CD4-positive, alpha-beta T cell (primary cell): ENCODE measurements around the gene TMEM269. TPM values are rescaled to one million over a fixed set of nuclear protein-coding genes. Genes with fewer than 3 reads are reported as not detected.

Experiments used
- ATAC-seq: fragments of 200-7000 bp; cut with Tn5 transposase; one replicate; pipeline ENCODE4 v1.10.0; 2022; ENCODE audit warnings: mild to moderate bottlenecking; ENCODE audit not compliant: poor library complexity
- CTCF ChIA-PET: fragments of 350-600 bp; sonication (Branson Sonifier 250); formaldehyde crosslinking; loops from one replicate; lab custom pipeline; 2021; ENCODE audit warnings: antibody characterized with exemption, inconsistent platforms; lab: Charles Lee
- POLR2A ChIA-PET: fragments of 350-600 bp; sonication (Branson Sonifier 250); formaldehyde crosslinking; loops from one replicate; lab custom pipeline; 2021; ENCODE audit warnings: antibody characterized with exemption, inconsistent platforms; lab: Charles Lee
- DNase-seq, 14 experiments: peaks; one replicate each; pipeline ENCODE4 v3.0.0-alpha.2; 2013 to 2020; ENCODE audit warnings: mixed read lengths in 2 of 14
- H3K27ac ChIP-seq, 2 donors: one replicate each; pipeline versions ENCODE4 v1.5.1 to v1.7.0; 2013; ENCODE audit warnings: low read length in 2 of 2, low read depth in 1 of 2, mild to moderate bottlenecking in 1 of 2
- H3K27me3 ChIP-seq, 2 experiments: 1 replicate in 1 of 2; 2 replicates in 1 of 2; pipeline versions ENCODE4 v1.6.1 to v1.7.0; 2013; ENCODE audit warnings: low read length in 2 of 2, control low read depth in 1 of 2, mild to moderate bottlenecking in 1 of 2, moderate library complexity in 1 of 2; ENCODE audit not compliant: insufficient read depth in 2 of 2, control insufficient read depth in 1 of 2
- H3K36me3 ChIP-seq: one replicate; pipeline ENCODE4 v1.6.1; 2013; ENCODE audit warnings: low read length, control low read depth; ENCODE audit not compliant: insufficient read depth
- H3K4me1 ChIP-seq: one replicate; pipeline ENCODE4 v1.6.1; 2013; ENCODE audit warnings: low read length, control low read depth; ENCODE audit not compliant: insufficient read depth
- H3K4me3 ChIP-seq: one replicate; pipeline ENCODE4 v1.5.1; 2013; ENCODE audit warnings: mild to moderate bottlenecking, low read length, moderate library complexity
- H3K9me3 ChIP-seq, 2 experiments: 1 replicate in 1 of 2; 2 replicates in 1 of 2; pipeline versions ENCODE4 v1.6.1 to v1.7.0; 2013; ENCODE audit warnings: low read length in 2 of 2, mild to moderate bottlenecking in 2 of 2, control low read depth in 1 of 2, moderate library complexity in 1 of 2; ENCODE audit not compliant: control insufficient read depth in 1 of 2, insufficient read depth in 1 of 2
- H3K27ac Mint-ChIP-seq: one replicate; pipeline ENCODE4 v1.8.0; 2020; ENCODE audit warnings: mixed read lengths
- H3K27me3 Mint-ChIP-seq: one replicate; pipeline ENCODE4 v1.8.0; 2021; ENCODE audit warnings: mixed read lengths
- H3K36me3 Mint-ChIP-seq: one replicate; pipeline ENCODE4 v1.8.0; 2021; ENCODE audit warnings: low read depth, mixed read lengths
- H3K4me1 Mint-ChIP-seq: one replicate; pipeline ENCODE4 v1.8.0; 2021; ENCODE audit warnings: low read depth, mixed read lengths
- H3K4me3 Mint-ChIP-seq: one replicate; pipeline ENCODE4 v1.8.0; 2020; ENCODE audit warnings: mild to moderate bottlenecking, mixed read lengths
- H3K9me3 Mint-ChIP-seq: one replicate; pipeline ENCODE4 v1.8.0; 2020; ENCODE audit warnings: mixed read lengths
- intact Hi-C, 2 experiments: fragments of 100-400 bp; cut with DNase I in 1 of 2; cut with micrococcal nuclease in 1 of 2; formaldehyde crosslinking; loops; one replicate each; pipeline versions ENCODE4 v1.15.1 to v1.9.0; 2023 to 2025; cut with DNase I, micrococcal nuclease
- total RNA-seq, 174 experiments: library from RNA in 2 of 174; stranded (reverse) in 2 of 174; gene quantifications; one replicate each; pipeline ENCODE4 v1.2.3 and lab custom pipeline; 2021 to 2026
- TF ChIP-seq, protein P1 (sequence below): fragments of 200-600 bp; IDR thresholded peaks from one replicate; pipeline ENCODE4 v1.8.0; 2022; ENCODE audit warnings: antibody characterized with exemption, mild to moderate bottlenecking

TMEM269 gene
- total RNA-seq, 2 experiments from 2014 or later, result 0.60 to 1.1 TPM

DNA sequence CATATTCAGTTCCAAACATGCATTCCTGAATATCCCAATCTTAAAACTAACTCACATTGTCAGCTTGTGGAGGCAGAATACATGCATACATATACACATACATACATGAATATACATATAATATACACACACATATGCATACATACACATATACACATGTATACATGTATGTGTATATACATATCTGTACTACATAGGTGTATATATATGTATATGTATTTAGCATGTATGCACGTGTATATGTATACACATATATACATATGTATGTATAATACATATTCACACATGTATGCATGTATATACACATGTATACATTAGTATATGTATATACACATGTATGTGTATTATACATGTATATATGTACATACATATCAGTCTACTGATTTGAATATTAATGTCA, 60.4 kb downstream of the TMEM269 start:
- Mint-ChIP-seq H3K27me3 (no peaks in the 10 kb centered on the region), H3K4me3 (no peak overlapping the region), H3K27ac (no peak overlapping the region), H3K4me1 (peaks cover 38% of the 10 kb centered on the region), H3K9me3 (peaks cover 2% of the 10 kb centered on the region), H3K36me3 (peaks cover 31% of the 10 kb centered on the region)
- Histone ChIP-seq H3K9me3 (no peaks in the 10 kb centered on the region), H3K4me3 (no peak overlapping the region), H3K36me3 (peaks cover 5% of the 10 kb centered on the region), H3K27ac (no peak overlapping the region), H3K4me1 (peaks cover 19% of the 10 kb centered on the region), H3K27me3 (no peaks in the 10 kb centered on the region)
- no peak for ATAC-seq
- no peak for DNase-seq
- TF ChIP-seq, protein P1, sequence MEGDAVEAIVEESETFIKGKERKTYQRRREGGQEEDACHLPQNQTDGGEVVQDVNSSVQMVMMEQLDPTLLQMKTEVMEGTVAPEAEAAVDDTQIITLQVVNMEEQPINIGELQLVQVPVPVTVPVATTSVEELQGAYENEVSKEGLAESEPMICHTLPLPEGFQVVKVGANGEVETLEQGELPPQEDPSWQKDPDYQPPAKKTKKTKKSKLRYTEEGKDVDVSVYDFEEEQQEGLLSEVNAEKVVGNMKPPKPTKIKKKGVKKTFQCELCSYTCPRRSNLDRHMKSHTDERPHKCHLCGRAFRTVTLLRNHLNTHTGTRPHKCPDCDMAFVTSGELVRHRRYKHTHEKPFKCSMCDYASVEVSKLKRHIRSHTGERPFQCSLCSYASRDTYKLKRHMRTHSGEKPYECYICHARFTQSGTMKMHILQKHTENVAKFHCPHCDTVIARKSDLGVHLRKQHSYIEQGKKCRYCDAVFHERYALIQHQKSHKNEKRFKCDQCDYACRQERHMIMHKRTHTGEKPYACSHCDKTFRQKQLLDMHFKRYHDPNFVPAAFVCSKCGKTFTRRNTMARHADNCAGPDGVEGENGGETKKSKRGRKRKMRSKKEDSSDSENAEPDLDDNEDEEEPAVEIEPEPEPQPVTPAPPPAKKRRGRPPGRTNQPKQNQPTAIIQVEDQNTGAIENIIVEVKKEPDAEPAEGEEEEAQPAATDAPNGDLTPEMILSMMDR, result no peak
- intact Hi-C loops, result loop anchor here in 1 of 2 experiments (5.0 to 10.0 kb wide), 4 partner anchors 78 to 510 kb away; partner anchors contain the start of genes C1orf50, CCDC30, CDC20 and CFAP57
- ChIA-PET CTCF (interaction anchor here (0.9 to 2.6 kb wide), 3 partner anchors 29 to 78 kb away, joined by 3 to 20 read pairs (median 6); partner anchors contain the start of genes ERMAP and SVBP), POLR2A (interaction anchor here (1.3 to 2.4 kb wide), 3 partner anchors 28 to 163 kb away, joined by 3 to 53 read pairs (median 20); partner anchors contain the start of genes C1orf50, ERMAP, P3H1 and SVBP)

DNA sequence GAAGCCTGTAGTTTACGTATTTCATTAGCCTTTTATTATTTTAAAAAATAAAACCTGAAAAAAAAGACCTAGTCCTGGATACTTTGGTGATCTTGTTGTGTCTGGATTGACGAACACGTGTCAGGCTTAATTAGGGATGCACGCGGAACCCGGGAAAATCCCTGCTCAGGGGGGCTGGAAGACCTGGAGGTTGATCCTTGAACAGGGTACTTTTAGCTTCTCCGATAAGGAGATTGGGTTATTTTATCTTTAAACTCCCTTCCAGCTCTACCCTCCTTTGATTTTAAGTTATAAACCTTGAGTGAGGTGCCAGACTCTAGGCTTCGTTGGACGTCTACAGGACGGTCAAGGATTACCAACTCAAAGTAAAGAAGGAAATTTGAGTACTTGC, 61.1 kb downstream of the TMEM269 start:
- H3K27ac ChIP-seq, result no peak overlapping the region
- DNase-seq, result no peak
- no peak for ATAC-seq
- Mint-ChIP-seq H3K4me3 (peak overlapping the region; percentile 94), H3K4me1 (peaks cover 38% of the 10 kb centered on the region), H3K27ac (peak overlapping the region; percentile 67), H3K36me3 (peaks cover 38% of the 10 kb centered on the region), H3K9me3 (peaks cover 2% of the 10 kb centered on the region), H3K27me3 (no peaks in the 10 kb centered on the region)
- no peaks in the 10 kb centered on the region for H3K9me3 ChIP-seq
- intact Hi-C loops, result loop anchor here (1.0 to 10.0 kb wide), 8 partner anchors 29 to 509 kb away; partner anchors contain the start of genes C1orf50 (in 2 of the 2), ERMAP (in 2 of the 2), P3H1 (in 2 of the 2) and SVBP (in 2 of the 2)
- TF ChIP-seq, protein P1, result no peak
- H3K4me1 ChIP-seq, result peaks cover 19% of the 10 kb centered on the region
- H3K4me3 ChIP-seq, result peak overlapping the region; percentile 96
- CTCF ChIA-PET, result interaction anchor here (1.0 to 2.6 kb wide), 8 partner anchors 18 to 86 kb away, joined by 4 to 20 read pairs (median 6); partner anchors contain the start of genes C1orf50, ERMAP, P3H1 and SVBP
- POLR2A ChIA-PET, result interaction anchor here (0.7 to 2.4 kb wide), 9 partner anchors 8 to 1786 kb away, joined by 3 to 53 read pairs (median 3); partner anchors contain the start of genes C1orf50, ERMAP, P3H1 and PPIH
- peaks cover 9% of the 10 kb centered on the region for H3K36me3 ChIP-seq
- H3K27me3 ChIP-seq, result no peaks in the 10 kb centered on the region

DNA sequence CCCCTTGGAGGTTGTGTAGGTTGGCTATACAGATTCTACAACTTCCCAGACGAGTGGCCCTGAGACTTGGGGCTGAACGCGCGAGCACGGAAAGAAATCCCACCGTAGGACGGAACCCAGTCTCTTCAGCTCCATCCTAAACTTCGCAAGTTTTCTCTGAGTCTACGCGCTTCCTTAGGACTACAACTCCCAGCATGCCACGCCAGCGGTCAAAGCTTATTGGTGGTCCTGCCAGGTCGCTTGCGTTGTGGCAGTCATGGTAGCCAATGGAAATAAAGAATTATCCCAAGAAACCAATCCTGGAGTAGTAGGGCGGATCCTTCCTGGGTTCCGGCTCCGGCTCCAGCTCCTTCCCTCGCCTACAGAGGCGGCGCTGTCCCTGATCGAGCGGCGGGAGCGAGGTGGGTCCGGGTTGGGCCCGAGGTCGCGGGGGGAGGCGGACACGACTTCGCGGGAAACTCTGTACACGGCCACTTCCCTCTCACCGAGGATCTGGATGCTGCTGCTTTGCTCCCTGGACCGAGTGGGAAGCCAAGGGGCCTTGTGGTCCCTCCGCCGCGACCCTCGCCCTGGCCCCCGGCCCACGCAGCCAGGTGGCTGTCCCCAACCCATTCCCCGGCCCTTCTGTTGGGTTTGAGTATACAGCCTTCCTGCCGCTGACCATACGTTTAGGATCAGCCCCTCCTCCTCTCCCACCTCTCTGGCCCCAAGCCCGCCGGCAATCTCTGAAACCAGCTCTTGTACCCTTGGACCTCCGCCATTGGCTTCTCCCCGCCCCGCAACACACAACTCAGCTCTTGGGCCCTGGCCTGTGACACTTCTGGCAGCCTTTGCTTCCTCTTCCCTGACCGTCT, 61.7 kb downstream of the TMEM269 start, which contains the start of gene ZNF691:
Gene ZNF691, plus strand, starts transcription at position 357 of the 854 bp plus-strand sequence. CDS start 3,046 bp downstream, outside the sequence.
- H3K4me3 ChIP-seq, result peak within 1 kb of the TSS; percentile 96
- H3K36me3 ChIP-seq, result peaks cover 15% of the 10 kb centered on the region
- ChIA-PET POLR2A (interaction anchor here (0.7 to 2.4 kb wide), 9 partner anchors 8 to 1785 kb away, joined by 3 to 53 read pairs (median 3); partner anchors contain the start of genes C1orf50, ERMAP, P3H1 and PPIH), CTCF (interaction anchor here (1.0 to 2.6 kb wide), 8 partner anchors 18 to 85 kb away, joined by 4 to 20 read pairs (median 6); partner anchors contain the start of genes C1orf50, ERMAP, P3H1 and SVBP)
- peak; percentile 98 for ATAC-seq
- H3K9me3 ChIP-seq, result peaks cover 0 to 5% of the 10 kb centered on the region in 2 experiments
- intact Hi-C loops, result loop anchor here (1.0 to 10.0 kb wide), 8 partner anchors 29 to 508 kb away; partner anchors contain the start of genes C1orf50 (in 2 of the 2), ERMAP (in 2 of the 2), P3H1 (in 2 of the 2) and SVBP (in 2 of the 2)
- Mint-ChIP-seq H3K4me3 (peak within 1 kb of the TSS; percentile 94), H3K27me3 (no peaks in the 10 kb centered on the region), H3K4me1 (peaks cover 38% of the 10 kb centered on the region), H3K36me3 (peaks cover 44% of the 10 kb centered on the region), H3K27ac (peak within 1 kb of the TSS; percentile 67), H3K9me3 (peaks cover 2% of the 10 kb centered on the region)
- peaks cover 19% of the 10 kb centered on the region for H3K4me1 ChIP-seq
- TF ChIP-seq, protein P1, result peak; percentile 47
- DNase-seq, result peak; percentile 73 to 96 (median 82)
- no peaks in the 10 kb centered on the region for H3K27me3 ChIP-seq
- peak within 1 kb of the TSS in 1 of 2 donors; percentile 56 for H3K27ac ChIP-seq
